ENCODE data around the gene DIP2B. TPM values are rescaled to one million over a fixed set of nuclear protein-coding genes. Genes with fewer than 3 reads are reported as not detected.
"Not testable (repeated sequence)": the region's sequence is repeated elsewhere in the genome, so short reads cannot be mapped to it uniquely, and the experiment has no call there.

DIP2B gene
- total RNA-seq, 1 donor from 2014 or later, result 45.1 TPM

- Mint-ChIP-seq H3K4me1 (ENCODE audit: unreplicated experiment) (peaks cover 8% of the 10 kb centered on the region), H3K27me3 (ENCODE audit: unreplicated experiment) (no peaks in the 10 kb centered on the region)
- no peak for DNase-seq (ENCODE audit: low spot score)
Observed at GRCh38 chr12:50768391-50768790, 263.6 kb downstream of the DIP2B start.

GRCh38 chr12:50768813-50769212, 264.0 kb downstream of the DIP2B start:
- DNase-seq (ENCODE audit: low spot score); H3K27ac Mint-ChIP-seq (ENCODE audit: unreplicated experiment); H3K9me3 Mint-ChIP-seq (ENCODE audit: unreplicated experiment); H3K4me1 Mint-ChIP-seq (ENCODE audit: unreplicated experiment); H3K4me3 Mint-ChIP-seq (ENCODE audit: unreplicated experiment); H3K27me3 Mint-ChIP-seq (ENCODE audit: unreplicated experiment): not testable (repeated sequence)
- peaks cover 12% of the 10 kb centered on the region for H3K36me3 Mint-ChIP-seq (ENCODE audit: low read depth, unreplicated experiment)

More at GRCh38 chr12:50768391-50768790, 263.6 kb downstream of the DIP2B start:
- Mint-ChIP-seq H3K36me3 (ENCODE audit: low read depth, unreplicated experiment) (peaks cover 12% of the 10 kb centered on the region), H3K4me3 (ENCODE audit: unreplicated experiment) (no peak overlapping the region), H3K9me3 (ENCODE audit: unreplicated experiment) (no peaks in the 10 kb centered on the region), H3K27ac (ENCODE audit: unreplicated experiment) (no peak overlapping the region)
- no peak for TF ChIP-seq CTCF (IDR thresholded peaks at IDR 0.05; ENCODE audit: unreplicated experiment)

DNA sequence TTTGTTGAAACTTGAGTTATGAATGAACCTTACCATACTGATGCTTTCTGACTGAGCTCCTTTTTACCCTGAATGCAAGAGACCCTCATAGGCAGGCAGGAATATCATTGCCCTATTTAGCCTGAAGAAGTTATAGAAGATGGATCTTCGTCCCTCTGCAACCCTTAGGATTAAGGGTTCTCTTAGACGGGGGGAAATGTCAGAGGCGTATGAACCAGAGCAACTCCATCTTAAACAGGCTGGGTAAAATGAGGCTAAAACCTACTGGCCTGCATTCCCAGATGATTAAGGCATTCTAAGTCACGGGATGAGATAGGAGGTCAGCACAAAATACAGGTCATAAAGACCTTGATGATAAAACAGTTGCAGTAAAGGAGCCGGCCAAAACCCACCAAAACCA, 266.6 kb downstream of the DIP2B start:
- TF ChIP-seq CTCF (IDR thresholded peaks at IDR 0.05; ENCODE audit: unreplicated experiment), result no peak
- H3K36me3 Mint-ChIP-seq (ENCODE audit: low read depth, unreplicated experiment), result peaks cover 7% of the 10 kb centered on the region
- H3K27ac Mint-ChIP-seq (ENCODE audit: unreplicated experiment), result no peak overlapping the region
- H3K27me3 Mint-ChIP-seq (ENCODE audit: unreplicated experiment), result no peaks in the 10 kb centered on the region
- H3K4me3 Mint-ChIP-seq (ENCODE audit: unreplicated experiment), result no peak overlapping the region
- no peak for DNase-seq (ENCODE audit: low spot score)
- H3K4me1 Mint-ChIP-seq (ENCODE audit: unreplicated experiment), result no peaks in the 10 kb centered on the region
- no peaks in the 10 kb centered on the region for H3K9me3 Mint-ChIP-seq (ENCODE audit: unreplicated experiment)

DNA sequence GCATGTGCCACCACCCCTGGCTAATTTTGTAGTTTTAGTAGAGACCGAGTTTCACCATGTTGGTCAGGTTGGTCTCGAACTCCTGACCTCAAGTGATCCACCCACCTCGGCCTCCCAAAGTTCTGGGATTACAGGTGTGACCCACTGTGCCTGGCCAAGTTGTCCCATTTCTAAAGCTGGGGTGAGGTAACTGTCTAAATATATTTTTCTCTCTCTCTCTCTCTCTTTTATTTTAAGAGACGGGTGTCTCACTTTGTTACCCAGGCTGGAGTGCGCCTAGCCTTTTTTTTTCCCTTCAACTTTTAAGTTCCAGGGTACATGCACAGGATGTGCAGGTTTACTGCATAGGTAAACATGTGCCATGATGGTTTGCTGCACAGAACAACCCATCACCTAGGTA, 267.7 kb downstream of the DIP2B start:
- no peak for TF ChIP-seq CTCF (IDR thresholded peaks at IDR 0.05; ENCODE audit: unreplicated experiment)
- H3K4me3 Mint-ChIP-seq (ENCODE audit: unreplicated experiment), result no peak overlapping the region
- no peak for DNase-seq (ENCODE audit: low spot score)
- peaks cover 7% of the 10 kb centered on the region for H3K36me3 Mint-ChIP-seq (ENCODE audit: low read depth, unreplicated experiment)
- H3K27me3 Mint-ChIP-seq (ENCODE audit: unreplicated experiment), result no peaks in the 10 kb centered on the region
- no peaks in the 10 kb centered on the region for H3K4me1 Mint-ChIP-seq (ENCODE audit: unreplicated experiment)
- no peak overlapping the region for H3K27ac Mint-ChIP-seq (ENCODE audit: unreplicated experiment)
- H3K9me3 Mint-ChIP-seq (ENCODE audit: unreplicated experiment), result no peaks in the 10 kb centered on the region

- no peak for DNase-seq (ENCODE audit: low spot score)
- Mint-ChIP-seq H3K4me3 (ENCODE audit: unreplicated experiment) (no peak overlapping the region), H3K4me1 (ENCODE audit: unreplicated experiment) (no peaks in the 10 kb centered on the region), H3K27ac (ENCODE audit: unreplicated experiment) (no peak overlapping the region), H3K9me3 (ENCODE audit: unreplicated experiment) (no peaks in the 10 kb centered on the region), H3K27me3 (ENCODE audit: unreplicated experiment) (no peaks in the 10 kb centered on the region), H3K36me3 (ENCODE audit: low read depth, unreplicated experiment) (peaks cover 7% of the 10 kb centered on the region)
- no peak for TF ChIP-seq CTCF (IDR thresholded peaks at IDR 0.05; ENCODE audit: unreplicated experiment)
Observed at GRCh38 chr12:50772877-50773276, 268.1 kb downstream of the DIP2B start.

DNA sequence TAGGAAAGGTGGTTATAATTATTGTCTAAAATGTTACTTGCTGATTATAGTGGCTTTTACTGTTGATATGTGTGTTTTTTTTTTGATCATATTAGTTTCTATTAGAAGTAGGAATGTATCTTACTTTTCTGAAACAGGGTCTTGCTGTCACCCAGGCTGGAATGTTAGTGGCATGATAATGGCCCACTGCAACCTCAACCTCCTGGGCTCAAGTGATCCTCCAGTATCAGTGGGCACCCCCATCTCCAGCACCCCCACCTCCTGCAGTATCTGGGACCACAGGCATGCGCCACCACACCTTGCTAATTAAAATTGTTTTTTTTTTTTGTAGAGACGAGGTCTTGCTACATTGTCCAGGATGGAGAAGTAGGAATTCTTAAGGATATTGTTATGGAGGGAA, 270.5 kb downstream of the DIP2B start:
- H3K9me3 Mint-ChIP-seq (ENCODE audit: unreplicated experiment), result no peaks in the 10 kb centered on the region
- H3K27me3 Mint-ChIP-seq (ENCODE audit: unreplicated experiment), result no peaks in the 10 kb centered on the region
- no peak for DNase-seq (ENCODE audit: low spot score)
- no peak for TF ChIP-seq CTCF (IDR thresholded peaks at IDR 0.05; ENCODE audit: unreplicated experiment)
- H3K36me3 Mint-ChIP-seq (ENCODE audit: low read depth, unreplicated experiment), result peaks cover 7% of the 10 kb centered on the region
- H3K4me1 Mint-ChIP-seq (ENCODE audit: unreplicated experiment), result no peaks in the 10 kb centered on the region
- H3K27ac Mint-ChIP-seq (ENCODE audit: unreplicated experiment), result no peak overlapping the region
- H3K4me3 Mint-ChIP-seq (ENCODE audit: unreplicated experiment), result no peak overlapping the region
